Skin epidermis (tissue), 12 donors: Measurements from ENCODE around the gene PHLDB2.

Source experiments
- H3K27ac ChIP-seq, 21 experiments: fragments of 200-600 bp; sonication (generic) in 11 of 21; one replicate each; pipeline ENCODE4 v1.5.0; 2020; ENCODE audit warnings: mild to moderate bottlenecking in 3 of 21, inconsistent platforms in 2 of 21, moderate library complexity in 2 of 21
- H3K4me3 ChIP-seq, 7 experiments: fragments of 200-600 bp; sonication (generic) in 2 of 7; one replicate each; pipeline ENCODE4 v1.5.0; 2020; ENCODE audit warnings: inconsistent platforms in 2 of 7, mild to moderate bottlenecking in 2 of 7, moderate library complexity in 1 of 7

Gene PHLDB2

GRCh38 chr3:112004187-112004586 is 145.1 kb downstream of the PHLDB2 start:
- H3K27ac ChIP-seq: peak overlapping the region in 1 of 21 experiments; percentile 26
- H3K4me3 ChIP-seq: no peak overlapping the region

GRCh38 chr3:112004669-112005068 is 145.6 kb downstream of the PHLDB2 start:
- Histone ChIP-seq H3K27ac (no peak overlapping the region), H3K4me3 (no peak overlapping the region)

GRCh38 chr3:112005091-112005672 is 146.1 kb downstream of the PHLDB2 start:
- Histone ChIP-seq H3K4me3 (no peak overlapping the region), H3K27ac (no peak overlapping the region)

- no peak overlapping the region for H3K27ac ChIP-seq
- no peak overlapping the region for H3K4me3 ChIP-seq
These were observed 148.6 kb downstream of the PHLDB2 start for GRCh38 chr3:112007633-112008032.

GRCh38 chr3:112009670-112010069 is 150.6 kb downstream of the PHLDB2 start:
- H3K27ac ChIP-seq: no peak overlapping the region
- H3K4me3 ChIP-seq: no peak overlapping the region

- Histone ChIP-seq H3K27ac (no peak overlapping the region), H3K4me3 (no peak overlapping the region)
These were observed 151.6 kb downstream of the PHLDB2 start for GRCh38 chr3:112010636-112011035.

GRCh38 chr3:112011376-112011940 is 152.4 kb downstream of the PHLDB2 start:
- no peak overlapping the region for H3K27ac ChIP-seq

GRCh38 chr3:112012205-112012992 is 153.3 kb downstream of the PHLDB2 start:
- no peak overlapping the region for H3K27ac ChIP-seq

More at GRCh38 chr3:112011376-112011940, 152.4 kb downstream of the PHLDB2 start:
- H3K4me3 ChIP-seq: no peak overlapping the region

GRCh38 chr3:112013058-112013783 is 154.2 kb downstream of the PHLDB2 start:
- no peak overlapping the region for H3K4me3 ChIP-seq
- no peak overlapping the region for H3K27ac ChIP-seq

More at GRCh38 chr3:112012205-112012992, 153.3 kb downstream of the PHLDB2 start:
- no peak overlapping the region for H3K4me3 ChIP-seq

GRCh38 chr3:112013784-112014143 is 154.7 kb downstream of the PHLDB2 start:
- Histone ChIP-seq H3K27ac (no peak overlapping the region), H3K4me3 (no peak overlapping the region)

- no peak overlapping the region for H3K4me3 ChIP-seq
- H3K27ac ChIP-seq: no peak overlapping the region
These were observed 158.0 kb downstream of the PHLDB2 start for GRCh38 chr3:112017091-112017490.

GRCh38 chr3:112018712-112019111 is 159.6 kb downstream of the PHLDB2 start:
- Histone ChIP-seq H3K4me3 (no peak overlapping the region), H3K27ac (no peak overlapping the region)

GRCh38 chr3:112019716-112020115 is 160.7 kb downstream of the PHLDB2 start:
- Histone ChIP-seq H3K27ac (no peak overlapping the region), H3K4me3 (no peak overlapping the region)

GRCh38 chr3:112020674-112021085 is 161.6 kb downstream of the PHLDB2 start:
- Histone ChIP-seq H3K4me3 (no peak overlapping the region), H3K27ac (no peak overlapping the region)
